Neural cell (in vitro differentiated cells): ENCODE data around the gene AEBP1. TPM values are rescaled to one million over a fixed set of nuclear protein-coding genes. Genes with fewer than 3 reads are reported as not detected.
"Not testable (repeated sequence)": the region's sequence is repeated elsewhere in the genome, so short reads cannot be mapped to it uniquely, and the experiment has no call there.

Source experiments
- H2AFZ ChIP-seq: fragments of 200-600, 300-800 bp; sonication (generic), shearing (Covaris generic); 2 replicates; pipeline ENCODE4 v1.6.0; 2014; ENCODE audit warnings: low read depth, mild to moderate bottlenecking, antibody characterized with exemption, low read length, moderate library complexity
- H3F3A ChIP-seq: fragments of 200-600 bp; shearing (Covaris generic); 2 replicates; pipeline ENCODE4 v1.6.1; 2016; ENCODE audit warnings: mild to moderate bottlenecking, moderate library complexity, mixed read lengths, antibody characterized with exemption, low read length; ENCODE audit not compliant: insufficient read depth, poor library complexity, severe bottlenecking
- H3K27ac ChIP-seq: fragments of 200-600, 300-800 bp; sonication (generic), shearing (Covaris generic); 2 replicates; pipeline ENCODE4 v1.5.1; 2014; ENCODE audit warnings: mild to moderate bottlenecking, low read length, moderate library complexity
- H3K27me3 ChIP-seq: fragments of 300-800, 200-600 bp; sonication (generic), shearing (Covaris generic); 2 replicates; pipeline ENCODE4 v1.6.0; 2014; ENCODE audit warnings: mild to moderate bottlenecking, low read depth, low read length, moderate library complexity; ENCODE audit not compliant: insufficient read depth
- H3K36me3 ChIP-seq: fragments of 300-800, 200-600 bp; sonication (generic), shearing (Covaris generic); 2 replicates; pipeline ENCODE4 v1.5.1; 2014; ENCODE audit warnings: mild to moderate bottlenecking, antibody characterized with exemption, low read length, moderate library complexity; ENCODE audit not compliant: insufficient read depth
- H3K4me2 ChIP-seq: fragments of 300-800, 200-600 bp; sonication (generic), shearing (Covaris generic); 2 replicates; pipeline ENCODE4 v1.6.0; 2014; ENCODE audit warnings: mild to moderate bottlenecking, low read length
- H3K4me3 ChIP-seq: fragments of 300-800, 200-600 bp; sonication (generic), shearing (Covaris generic); 2 replicates; pipeline ENCODE4 v1.5.1; 2014; ENCODE audit warnings: mild to moderate bottlenecking, low read length, moderate library complexity
- H3K79me2 ChIP-seq: fragments of 200-600 bp; shearing (Covaris generic); replicated peaks from 2 replicates; pipeline ENCODE4 v1.6.0; 2014; ENCODE audit warnings: mild to moderate bottlenecking, low read length, moderate library complexity; ENCODE audit not compliant: insufficient read depth
- H3K9ac ChIP-seq: fragments of 300-800, 200-600 bp; sonication (generic), shearing (Covaris generic); 2 replicates; pipeline ENCODE4 v1.6.1; 2016; ENCODE audit warnings: mild to moderate bottlenecking, low read length, mixed read lengths
- H3K9me2 ChIP-seq: fragments of 200-600 bp; shearing (Covaris generic); 2 replicates; pipeline ENCODE4 v1.6.1; 2016; ENCODE audit warnings: mild to moderate bottlenecking, low read length, mixed read lengths; ENCODE audit not compliant: insufficient read depth
- H3K9me3 ChIP-seq: fragments of 200-600, 300-800 bp; sonication (generic), shearing (Covaris generic); 2 replicates; pipeline ENCODE4 v1.6.1; 2016; ENCODE audit warnings: mild to moderate bottlenecking, mixed run types, low read length, moderate library complexity, mixed read lengths
- H4K20me1 ChIP-seq: fragments of 200-600 bp; shearing (Covaris generic); 2 replicates; pipeline ENCODE4 v1.6.1; 2016; ENCODE audit warnings: mild to moderate bottlenecking, mixed run types; ENCODE audit not compliant: insufficient read depth
- EP300 ChIP-seq: fragments of 450-650 bp; conservative IDR thresholded peaks from 2 replicates; pipeline ENCODE4 v1.6.1; 2014; ENCODE audit warnings: antibody characterized with exemption, mild to moderate bottlenecking, moderate library complexity; ENCODE audit not compliant: poor library complexity, severe bottlenecking
- EZH2 ChIP-seq: fragments of 200-600, 300-800 bp; shearing (Covaris generic), sonication (generic); IDR thresholded peaks from 2 replicates; pipeline ENCODE4 v1.6.1; 2014; ENCODE audit warnings: antibody characterized with exemption, low read length, borderline replicate concordance, mild to moderate bottlenecking; ENCODE audit not compliant: insufficient read depth, poor library complexity, severe bottlenecking
- MXI1 ChIP-seq: fragments of 450-650 bp; conservative IDR thresholded peaks from 2 replicates; pipeline ENCODE4 v1.6.1; 2014; ENCODE audit warnings: antibody characterized with exemption, mild to moderate bottlenecking; ENCODE audit not compliant: poor library complexity, severe bottlenecking
- POLR2AphosphoS5 ChIP-seq: IDR thresholded peaks from 2 replicates; pipeline ENCODE4 v1.6.1; 2012
- RAD21 ChIP-seq: fragments of 450-650 bp; conservative IDR thresholded peaks from 2 replicates; pipeline ENCODE4 v1.6.1; 2014; ENCODE audit warnings: antibody characterized with exemption, mild to moderate bottlenecking, moderate library complexity
- SMC3 ChIP-seq: fragments of 450-650 bp; conservative IDR thresholded peaks from 2 replicates; pipeline ENCODE4 v1.6.1; 2014; ENCODE audit warnings: antibody characterized with exemption, mild to moderate bottlenecking, moderate library complexity; ENCODE audit not compliant: poor library complexity
- TAF1 ChIP-seq: IDR thresholded peaks from 2 replicates; pipeline ENCODE4 v1.6.1; 2012; ENCODE audit warnings: low read depth
- polyA plus RNA-seq: library from polyadenylated mRNA; depleted of rRNA; stranded (reverse); fragments of >200 nt; gene quantifications from 2 replicates; pipeline ENCODE4 v1.2.3, GENCODE V29; 2014
- TF ChIP-seq, protein P1 (sequence below): fragments of 450-650 bp; IDR thresholded peaks from 2 replicates; pipeline ENCODE4 v1.5.1; 2014; ENCODE audit warnings: antibody characterized with exemption, mild to moderate bottlenecking, moderate library complexity; ENCODE audit not compliant: poor library complexity, severe bottlenecking
- TF ChIP-seq, protein P2 (sequence below): IDR thresholded peaks from 2 replicates; pipeline ENCODE4 v1.6.1; 2012; ENCODE audit warnings: borderline replicate concordance

AEBP1 gene
- polyA plus RNA-seq, 1 donor from 2014 or later, result 0.30 TPM

- TF ChIP-seq RAD21, result no peak
- no peak for TF ChIP-seq EP300
- TF ChIP-seq POLR2AphosphoS5, result no peak
- TF ChIP-seq TAF1, result no peak
- TF ChIP-seq, protein P1, sequence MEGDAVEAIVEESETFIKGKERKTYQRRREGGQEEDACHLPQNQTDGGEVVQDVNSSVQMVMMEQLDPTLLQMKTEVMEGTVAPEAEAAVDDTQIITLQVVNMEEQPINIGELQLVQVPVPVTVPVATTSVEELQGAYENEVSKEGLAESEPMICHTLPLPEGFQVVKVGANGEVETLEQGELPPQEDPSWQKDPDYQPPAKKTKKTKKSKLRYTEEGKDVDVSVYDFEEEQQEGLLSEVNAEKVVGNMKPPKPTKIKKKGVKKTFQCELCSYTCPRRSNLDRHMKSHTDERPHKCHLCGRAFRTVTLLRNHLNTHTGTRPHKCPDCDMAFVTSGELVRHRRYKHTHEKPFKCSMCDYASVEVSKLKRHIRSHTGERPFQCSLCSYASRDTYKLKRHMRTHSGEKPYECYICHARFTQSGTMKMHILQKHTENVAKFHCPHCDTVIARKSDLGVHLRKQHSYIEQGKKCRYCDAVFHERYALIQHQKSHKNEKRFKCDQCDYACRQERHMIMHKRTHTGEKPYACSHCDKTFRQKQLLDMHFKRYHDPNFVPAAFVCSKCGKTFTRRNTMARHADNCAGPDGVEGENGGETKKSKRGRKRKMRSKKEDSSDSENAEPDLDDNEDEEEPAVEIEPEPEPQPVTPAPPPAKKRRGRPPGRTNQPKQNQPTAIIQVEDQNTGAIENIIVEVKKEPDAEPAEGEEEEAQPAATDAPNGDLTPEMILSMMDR, result no peak
- TF ChIP-seq SMC3, result no peak
- TF ChIP-seq EZH2, result no peak
- no peak for TF ChIP-seq MXI1
- TF ChIP-seq, protein P2, sequence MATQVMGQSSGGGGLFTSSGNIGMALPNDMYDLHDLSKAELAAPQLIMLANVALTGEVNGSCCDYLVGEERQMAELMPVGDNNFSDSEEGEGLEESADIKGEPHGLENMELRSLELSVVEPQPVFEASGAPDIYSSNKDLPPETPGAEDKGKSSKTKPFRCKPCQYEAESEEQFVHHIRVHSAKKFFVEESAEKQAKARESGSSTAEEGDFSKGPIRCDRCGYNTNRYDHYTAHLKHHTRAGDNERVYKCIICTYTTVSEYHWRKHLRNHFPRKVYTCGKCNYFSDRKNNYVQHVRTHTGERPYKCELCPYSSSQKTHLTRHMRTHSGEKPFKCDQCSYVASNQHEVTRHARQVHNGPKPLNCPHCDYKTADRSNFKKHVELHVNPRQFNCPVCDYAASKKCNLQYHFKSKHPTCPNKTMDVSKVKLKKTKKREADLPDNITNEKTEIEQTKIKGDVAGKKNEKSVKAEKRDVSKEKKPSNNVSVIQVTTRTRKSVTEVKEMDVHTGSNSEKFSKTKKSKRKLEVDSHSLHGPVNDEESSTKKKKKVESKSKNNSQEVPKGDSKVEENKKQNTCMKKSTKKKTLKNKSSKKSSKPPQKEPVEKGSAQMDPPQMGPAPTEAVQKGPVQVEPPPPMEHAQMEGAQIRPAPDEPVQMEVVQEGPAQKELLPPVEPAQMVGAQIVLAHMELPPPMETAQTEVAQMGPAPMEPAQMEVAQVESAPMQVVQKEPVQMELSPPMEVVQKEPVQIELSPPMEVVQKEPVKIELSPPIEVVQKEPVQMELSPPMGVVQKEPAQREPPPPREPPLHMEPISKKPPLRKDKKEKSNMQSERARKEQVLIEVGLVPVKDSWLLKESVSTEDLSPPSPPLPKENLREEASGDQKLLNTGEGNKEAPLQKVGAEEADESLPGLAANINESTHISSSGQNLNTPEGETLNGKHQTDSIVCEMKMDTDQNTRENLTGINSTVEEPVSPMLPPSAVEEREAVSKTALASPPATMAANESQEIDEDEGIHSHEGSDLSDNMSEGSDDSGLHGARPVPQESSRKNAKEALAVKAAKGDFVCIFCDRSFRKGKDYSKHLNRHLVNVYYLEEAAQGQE, result no peak
- Histone ChIP-seq H3K4me3 (no peak overlapping the region), H3K9me3 (no peaks in the 10 kb centered on the region), H3K4me2 (no peak overlapping the region), H3F3A (no peaks in the 10 kb centered on the region), H2AFZ (no peak overlapping the region), H4K20me1 (no peaks in the 10 kb centered on the region), H3K36me3 (no peaks in the 10 kb centered on the region), H3K9me2 (no peaks in the 10 kb centered on the region), H3K27me3 (no peaks in the 10 kb centered on the region), H3K27ac (no peak overlapping the region), H3K79me2 (peaks cover 14% of the 10 kb centered on the region), H3K9ac (no peak overlapping the region)
Observed at GRCh38 chr7:44124822-44125202, 20.7 kb downstream of the AEBP1 start.

- not testable (repeated sequence) for H3K9me3 ChIP-seq, H3K9me2 ChIP-seq, H3K4me3 ChIP-seq, H3K4me2 ChIP-seq, H2AFZ ChIP-seq, H3K27me3 ChIP-seq, H3F3A ChIP-seq, H3K27ac ChIP-seq, H3K36me3 ChIP-seq, H3K9ac ChIP-seq, H4K20me1 ChIP-seq
- peaks cover 11% of the 10 kb centered on the region for H3K79me2 ChIP-seq
Observed at GRCh38 chr7:44126574-44126973, 22.4 kb downstream of the AEBP1 start.

DNA sequence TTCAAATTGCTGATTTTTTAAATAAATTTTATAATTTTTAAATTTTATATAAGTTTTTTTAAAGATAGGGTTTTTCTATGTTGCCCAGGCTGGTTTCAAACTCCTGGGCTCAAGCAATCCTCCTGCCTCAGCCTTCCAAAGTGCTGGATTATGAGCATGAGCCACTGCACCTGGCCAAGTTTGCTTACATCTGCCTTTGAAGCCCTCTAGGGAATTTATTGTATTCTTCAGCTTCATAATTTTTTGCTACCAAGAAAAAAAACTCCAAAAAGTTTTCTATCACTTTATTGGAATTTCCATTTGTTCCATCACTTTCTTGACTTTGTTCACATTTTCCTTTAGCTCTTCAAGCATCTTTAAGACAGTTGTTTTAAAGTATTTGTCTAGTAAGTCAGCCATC is 23.0 kb downstream of the AEBP1 start:
- H3K36me3 ChIP-seq, result no peaks in the 10 kb centered on the region
- TF ChIP-seq MXI1, result no peak
- TF ChIP-seq, protein P1, result no peak
- no peak for TF ChIP-seq RAD21

More for the DNA sequence above, 23.0 kb downstream of the AEBP1 start:
- Histone ChIP-seq H3K79me2 (peaks cover 9% of the 10 kb centered on the region), H3K27ac (no peak overlapping the region), H2AFZ (no peak overlapping the region), H3F3A (no peaks in the 10 kb centered on the region), H3K9me2 (no peaks in the 10 kb centered on the region), H3K4me2 (no peak overlapping the region), H3K9me3 (no peaks in the 10 kb centered on the region), H3K9ac (no peak overlapping the region), H3K4me3 (no peak overlapping the region), H4K20me1 (no peaks in the 10 kb centered on the region), H3K27me3 (no peaks in the 10 kb centered on the region)
